CD14-positive monocyte (primary cell): Measurements from ENCODE around the gene NRXN3. TPM values are rescaled to one million over a fixed set of nuclear protein-coding genes. Genes with fewer than 3 reads are reported as not detected.

ENCODE experiments used
- DNase-seq, 3 donors: peaks; one replicate each; pipeline ENCODE4 v3.0.0-alpha.2; 2011 to 2022
- H2AFZ ChIP-seq: 2 replicates; pipeline ENCODE4 v1.6.0; 2012; ENCODE audit warnings: mild to moderate bottlenecking, low read depth, low read length, inconsistent platforms; ENCODE audit not compliant: insufficient read depth, poor library complexity, severe bottlenecking
- H3K27ac ChIP-seq, 2 donors: 1 replicate in 1 of 2; 2 replicates in 1 of 2; pipeline ENCODE4 v1.5.1; 2012 to 2013; ENCODE audit warnings: low read length in 2 of 2, control low read depth in 1 of 2, inconsistent platforms in 1 of 2, low read depth in 1 of 2, mild to moderate bottlenecking in 1 of 2
- H3K27me3 ChIP-seq, 2 donors: one replicate each; pipeline versions ENCODE4 v1.6.0 to v1.6.1; 2011 to 2013; ENCODE audit warnings: low read length in 2 of 2; ENCODE audit not compliant: control insufficient read depth in 2 of 2, insufficient read depth in 2 of 2
- H3K36me3 ChIP-seq, 2 donors: replicated peaks in 1 of 2; 1 replicate in 1 of 2; 2 replicates in 1 of 2; pipeline versions ENCODE4 v1.5.1 to v1.6.1; 2012 to 2013; ENCODE audit warnings: low read length in 2 of 2, control low read depth in 1 of 2, inconsistent platforms in 1 of 2, mild to moderate bottlenecking in 1 of 2; ENCODE audit not compliant: insufficient read depth in 2 of 2, control insufficient read depth in 1 of 2
- H3K4me1 ChIP-seq, 2 donors: 1 replicate in 1 of 2; 2 replicates in 1 of 2; pipeline versions ENCODE4 v1.5.1 to v1.6.1; 2012 to 2013; ENCODE audit warnings: low read length in 2 of 2, control low read depth in 1 of 2, inconsistent platforms in 1 of 2, mild to moderate bottlenecking in 1 of 2, moderate library complexity in 1 of 2; ENCODE audit not compliant: insufficient read depth in 2 of 2, control insufficient read depth in 1 of 2
- H3K4me2 ChIP-seq: replicated peaks from 2 replicates; pipeline ENCODE3; 2012; ENCODE audit warnings: low read length, moderate library complexity, mild to moderate bottlenecking; ENCODE audit not compliant: poor library complexity, severe bottlenecking; ENCODE audit errors: extremely low read depth
- H3K4me3 ChIP-seq, 3 experiments: fragments of 200-600 bp in 1 of 3; sonication (generic) in 1 of 3; replicated peaks in 1 of 3; 1 replicate in 2 of 3; 2 replicates in 1 of 3; pipeline ENCODE4 v1.5.1; 2011 to 2013; ENCODE audit warnings: low read length in 3 of 3, mild to moderate bottlenecking in 3 of 3, control low read depth in 2 of 3, low read depth in 2 of 3, inconsistent platforms in 1 of 3, moderate library complexity in 1 of 3
- H3K79me2 ChIP-seq: 2 replicates; pipeline ENCODE4 v1.6.0; 2012; ENCODE audit warnings: mild to moderate bottlenecking, control low read depth, inconsistent platforms, low read length, moderate library complexity; ENCODE audit not compliant: insufficient read depth
- H3K9ac ChIP-seq: 2 replicates; pipeline ENCODE4 v1.6.0; 2017; ENCODE audit warnings: low read length, mild to moderate bottlenecking; ENCODE audit not compliant: insufficient read depth, poor library complexity, severe bottlenecking
- H3K9me3 ChIP-seq, 2 donors: replicated peaks in 1 of 2; 1 replicate in 1 of 2; 2 replicates in 1 of 2; pipeline versions ENCODE4 v1.5.1 to v1.6.1; 2012 to 2013; ENCODE audit warnings: low read length in 2 of 2, control low read depth in 1 of 2; ENCODE audit not compliant: control insufficient read depth in 1 of 2, insufficient read depth in 1 of 2
- H4K20me1 ChIP-seq: 2 replicates; pipeline ENCODE4 v1.6.0; 2012; ENCODE audit warnings: mild to moderate bottlenecking, low read length, control low read depth, moderate library complexity; ENCODE audit not compliant: insufficient read depth
- H3K27ac Mint-ChIP-seq, 7 donors: one replicate each; pipeline ENCODE4 v1.8.0; 2020; ENCODE audit warnings: mild to moderate bottlenecking in 7 of 7, mixed read lengths in 7 of 7, moderate library complexity in 6 of 7, inconsistent platforms in 2 of 7
- H3K27me3 Mint-ChIP-seq, 3 donors: one replicate each; pipeline ENCODE4 v1.8.0; 2021 to 2022; ENCODE audit warnings: low read depth in 3 of 3, mild to moderate bottlenecking in 3 of 3, mixed read lengths in 3 of 3, moderate library complexity in 3 of 3, inconsistent platforms in 1 of 3
- H3K36me3 Mint-ChIP-seq, 2 donors: one replicate each; pipeline ENCODE4 v1.8.0; 2020; ENCODE audit warnings: mixed read lengths in 2 of 2, inconsistent platforms in 1 of 2, mild to moderate bottlenecking in 1 of 2
- H3K4me1 Mint-ChIP-seq: one replicate; pipeline ENCODE4 v1.8.0; 2020; ENCODE audit warnings: mild to moderate bottlenecking, mixed read lengths
- H3K4me3 Mint-ChIP-seq, 2 donors: one replicate each; pipeline ENCODE4 v1.8.0; 2020; ENCODE audit warnings: mild to moderate bottlenecking in 2 of 2, mixed read lengths in 2 of 2, moderate library complexity in 1 of 2
- H3K9me3 Mint-ChIP-seq, 7 donors: one replicate each; pipeline ENCODE4 v1.8.0; 2020 to 2022; ENCODE audit warnings: mixed read lengths in 7 of 7, mild to moderate bottlenecking in 6 of 7, moderate library complexity in 6 of 7, inconsistent platforms in 2 of 7
- WGBS: methylation state at CpG from one replicate; pipeline ENCODE4 v1.1.5; 2013; ENCODE audit warnings: missing lambda C conversion rate; ENCODE audit not compliant: insufficient coverage; 5-methylcytosine and 5-hydroxymethylcytosine counted together
- intact Hi-C, 2 donors: fragments of 100-400 bp; cut with micrococcal nuclease; formaldehyde crosslinking; loops; one replicate each; pipeline versions ENCODE4 v1.15.0 to v1.15.1; 2023
- polyA plus RNA-seq, 3 donors: library from polyadenylated mRNA; depleted of rRNA in 1 of 3; unstranded in 2 of 3; stranded (reverse) in 1 of 3; fragments of 300-500 nt in 2 of 3; fragments of >200 nt in 1 of 3; fragmentation: Illumina TruSeq in 2 of 3; gene quantifications; 1 replicate in 2 of 3; 2 replicates in 1 of 3; pipeline ENCODE4 v1.2.3, GENCODE V29; 2012 to 2021
- TF ChIP-seq, protein P1 (sequence below): fragments of 200-600 bp; IDR thresholded peaks from one replicate; pipeline ENCODE4 v1.8.0; 2022; ENCODE audit warnings: antibody characterized with exemption, mild to moderate bottlenecking

Gene NRXN3
- polyA plus RNA-seq, 3 donors = not detected

DNA sequence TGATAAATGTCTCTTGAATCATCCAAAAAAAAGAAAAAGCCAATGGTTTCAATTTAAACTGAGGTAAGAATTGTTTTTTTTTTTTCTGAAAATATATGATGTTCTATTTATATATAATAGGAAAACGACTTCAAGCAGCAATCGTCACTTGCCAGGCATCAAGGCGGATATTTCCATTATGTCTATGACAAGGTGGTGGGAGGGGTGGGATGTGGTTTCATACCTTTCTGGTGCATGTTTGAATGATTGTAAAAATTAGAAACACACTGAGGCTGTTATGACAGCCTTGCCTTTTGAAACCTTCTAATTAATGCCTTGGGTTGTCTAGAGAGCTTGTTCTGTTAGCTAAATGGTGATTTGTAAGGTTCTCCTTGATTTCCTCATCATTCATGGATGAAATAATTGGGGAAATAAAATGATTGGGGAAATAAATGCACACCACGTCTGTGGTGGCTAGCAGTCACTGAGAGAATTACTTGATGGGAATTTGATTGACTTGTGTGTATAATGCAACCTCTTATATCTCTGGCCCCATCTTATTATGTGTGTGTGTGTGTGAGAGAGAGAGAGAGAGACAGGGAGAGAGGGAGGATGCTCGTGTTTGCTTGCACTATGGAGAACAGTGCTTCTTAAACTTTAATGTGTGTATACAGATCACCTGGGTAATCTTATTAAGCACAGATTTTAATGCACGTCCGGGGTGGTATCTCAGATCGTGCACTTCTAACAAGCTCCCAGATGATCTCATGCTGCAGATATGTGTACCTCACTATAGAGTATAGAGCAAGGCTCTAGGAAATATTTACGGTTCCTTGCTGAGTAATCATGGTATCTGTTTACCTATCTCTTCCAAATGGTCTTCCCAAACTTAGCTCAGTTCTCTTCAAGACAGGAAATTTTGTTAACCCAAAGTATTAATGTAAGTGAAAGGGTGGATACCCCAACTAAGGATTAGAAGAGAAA, 1538.5 kb downstream of the NRXN3 start:
- Mint-ChIP-seq H3K27ac (no peak overlapping the region), H3K27me3 (no peaks in the 10 kb centered on the region), H3K4me1 (no peaks in the 10 kb centered on the region), H3K9me3 (peaks cover 0 to 4% (median 2%) of the 10 kb centered on the region in 7 donors), H3K4me3 (no peak overlapping the region), H3K36me3 (no peaks in the 10 kb centered on the region)
- H3K4me1 ChIP-seq = no peaks in the 10 kb centered on the region
- H3K9ac ChIP-seq = no peak overlapping the region
- WGBS = 100% methylated on average over 2 of the region's 9 CpGs
- H3K36me3 ChIP-seq = no peaks in the 10 kb centered on the region
- H3K79me2 ChIP-seq = no peaks in the 10 kb centered on the region
- no peak overlapping the region for H2AFZ ChIP-seq
- H3K27ac ChIP-seq = no peak overlapping the region
- no peak overlapping the region for H3K4me3 ChIP-seq
- no peak overlapping the region for H3K4me2 ChIP-seq
- DNase-seq = no peak
- H3K9me3 ChIP-seq = no peaks in the 10 kb centered on the region
- no peaks in the 10 kb centered on the region for H4K20me1 ChIP-seq
- no peaks in the 10 kb centered on the region for H3K27me3 ChIP-seq
- intact Hi-C loops = no loop called here
- TF ChIP-seq, protein P1, sequence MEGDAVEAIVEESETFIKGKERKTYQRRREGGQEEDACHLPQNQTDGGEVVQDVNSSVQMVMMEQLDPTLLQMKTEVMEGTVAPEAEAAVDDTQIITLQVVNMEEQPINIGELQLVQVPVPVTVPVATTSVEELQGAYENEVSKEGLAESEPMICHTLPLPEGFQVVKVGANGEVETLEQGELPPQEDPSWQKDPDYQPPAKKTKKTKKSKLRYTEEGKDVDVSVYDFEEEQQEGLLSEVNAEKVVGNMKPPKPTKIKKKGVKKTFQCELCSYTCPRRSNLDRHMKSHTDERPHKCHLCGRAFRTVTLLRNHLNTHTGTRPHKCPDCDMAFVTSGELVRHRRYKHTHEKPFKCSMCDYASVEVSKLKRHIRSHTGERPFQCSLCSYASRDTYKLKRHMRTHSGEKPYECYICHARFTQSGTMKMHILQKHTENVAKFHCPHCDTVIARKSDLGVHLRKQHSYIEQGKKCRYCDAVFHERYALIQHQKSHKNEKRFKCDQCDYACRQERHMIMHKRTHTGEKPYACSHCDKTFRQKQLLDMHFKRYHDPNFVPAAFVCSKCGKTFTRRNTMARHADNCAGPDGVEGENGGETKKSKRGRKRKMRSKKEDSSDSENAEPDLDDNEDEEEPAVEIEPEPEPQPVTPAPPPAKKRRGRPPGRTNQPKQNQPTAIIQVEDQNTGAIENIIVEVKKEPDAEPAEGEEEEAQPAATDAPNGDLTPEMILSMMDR = no peak

DNA sequence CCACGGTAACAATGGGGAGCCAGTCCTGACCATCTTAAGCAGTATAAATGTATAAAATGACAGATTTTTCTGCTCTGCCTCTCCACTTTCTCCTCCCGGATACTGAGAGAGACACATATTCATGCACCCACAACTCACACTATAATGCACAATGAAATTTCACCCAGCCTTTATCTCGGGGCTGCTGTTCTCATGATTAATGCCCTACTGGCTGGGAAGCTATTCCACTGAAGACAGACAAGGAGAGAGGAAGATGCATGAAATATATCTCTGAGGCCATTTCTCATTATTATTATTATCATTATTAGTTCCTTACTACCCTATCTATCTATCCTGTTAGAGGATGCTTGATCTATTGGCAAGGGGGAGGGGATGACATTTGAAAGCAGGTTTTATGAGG, 1539.4 kb downstream of the NRXN3 start:
- H3K4me1 Mint-ChIP-seq = no peaks in the 10 kb centered on the region
- Histone ChIP-seq H3K79me2 (no peaks in the 10 kb centered on the region), H3K36me3 (no peaks in the 10 kb centered on the region), H3K9ac (no peak overlapping the region), H3K4me2 (no peak overlapping the region), H3K9me3 (no peaks in the 10 kb centered on the region), H4K20me1 (no peaks in the 10 kb centered on the region), H3K27me3 (no peaks in the 10 kb centered on the region), H2AFZ (no peak overlapping the region), H3K27ac (no peak overlapping the region), H3K4me1 (no peaks in the 10 kb centered on the region), H3K4me3 (no peak overlapping the region)
- TF ChIP-seq, protein P1 = no peak
- DNase-seq = no peak
- intact Hi-C loops = no loop called here
- no peak overlapping the region for H3K27ac Mint-ChIP-seq
- WGBS = no CpG with 5 or more reads among the region's 3 CpGs
- no peak overlapping the region for H3K4me3 Mint-ChIP-seq
- no peaks in the 10 kb centered on the region for H3K36me3 Mint-ChIP-seq
- no peaks in the 10 kb centered on the region for H3K27me3 Mint-ChIP-seq
- peaks cover 0 to 4% (median 2%) of the 10 kb centered on the region in 7 donors for H3K9me3 Mint-ChIP-seq
